ENCODE measurements around the gene PEPD. TPM values are rescaled to one million over a fixed set of nuclear protein-coding genes. Genes with fewer than 3 reads are reported as not detected.

Gene PEPD
- total RNA-seq, 2 donors from 2014 or later: 74.0 to 89.9 TPM

- WGBS: 92% methylated on average over 30 of the region's 30 CpGs
- DNase-seq (ENCODE audit: low spot score): no peak
- Histone ChIP-seq H3K4me3 (no peak overlapping the region), H3K36me3 (no peaks in the 10 kb centered on the region), H3K4me1 (replicated peaks) (no peaks in the 10 kb centered on the region), H3K9me3 (no peaks in the 10 kb centered on the region), H3K27me3 (replicated peaks; ENCODE audit: insufficient read depth) (no peaks in the 10 kb centered on the region), H3K27ac (no peak overlapping the region)
- intact Hi-C loops (cut with DNase I): loop anchor here (10.0 kb wide), 1 partner anchor 257 kb away; no protein-coding TSS in a partner anchor
- TF ChIP-seq CTCF (IDR thresholded peaks at IDR 0.05) (no peak), POLR2AphosphoS5 (IDR thresholded peaks at IDR 0.05) (no peak), POLR2A (IDR thresholded peaks at IDR 0.05) (no peak)
These were observed 119.7 kb downstream of the PEPD start for GRCh38 chr19:33401683-33402420.

GRCh38 chr19:33400856-33401682 lies 120.5 kb downstream of the PEPD start:
- H3K9me3 ChIP-seq: no peaks in the 10 kb centered on the region
- no peak overlapping the region for H3K4me3 ChIP-seq
- no peak overlapping the region for H3K27ac ChIP-seq
- intact Hi-C loops (cut with DNase I): loop anchor here (10.0 kb wide), 1 partner anchor 256 kb away; no protein-coding TSS in a partner anchor
- no peak for DNase-seq (ENCODE audit: low spot score)
- H3K4me1 ChIP-seq (replicated peaks): peaks cover 3% of the 10 kb centered on the region
- 94% methylated on average over 24 of the region's 24 CpGs for WGBS
- no peak for TF ChIP-seq POLR2A (IDR thresholded peaks at IDR 0.05)
- TF ChIP-seq CTCF (IDR thresholded peaks at IDR 0.05): no peak
- no peak for TF ChIP-seq POLR2AphosphoS5 (IDR thresholded peaks at IDR 0.05)
- H3K27me3 ChIP-seq (replicated peaks; ENCODE audit: insufficient read depth): no peaks in the 10 kb centered on the region
- no peaks in the 10 kb centered on the region for H3K36me3 ChIP-seq

- Histone ChIP-seq H3K27ac (no peak overlapping the region), H3K36me3 (no peaks in the 10 kb centered on the region), H3K4me1 (replicated peaks) (peaks cover 3% of the 10 kb centered on the region), H3K27me3 (replicated peaks; ENCODE audit: insufficient read depth) (no peaks in the 10 kb centered on the region), H3K9me3 (no peaks in the 10 kb centered on the region), H3K4me3 (no peak overlapping the region)
- WGBS: 93% methylated on average over 20 of the region's 22 CpGs
- intact Hi-C loops (cut with DNase I): loop anchor here (10.0 kb wide), 1 partner anchor 255 kb away; no protein-coding TSS in a partner anchor
- TF ChIP-seq CTCF (IDR thresholded peaks at IDR 0.05) (no peak), POLR2AphosphoS5 (IDR thresholded peaks at IDR 0.05) (no peak), POLR2A (IDR thresholded peaks at IDR 0.05) (no peak)
- DNase-seq (ENCODE audit: low spot score): no peak
These were observed 121.6 kb downstream of the PEPD start for GRCh38 chr19:33399745-33400681.

- Histone ChIP-seq H3K9me3 (no peaks in the 10 kb centered on the region), H3K27ac (no peak overlapping the region), H3K4me1 (replicated peaks) (peaks cover 3% of the 10 kb centered on the region), H3K27me3 (replicated peaks; ENCODE audit: insufficient read depth) (no peaks in the 10 kb centered on the region), H3K4me3 (no peak overlapping the region), H3K36me3 (no peaks in the 10 kb centered on the region)
- no peak for TF ChIP-seq POLR2AphosphoS5 (IDR thresholded peaks at IDR 0.05)
- no peak for TF ChIP-seq POLR2A (IDR thresholded peaks at IDR 0.05)
- TF ChIP-seq CTCF (IDR thresholded peaks at IDR 0.05): no peak
- 96% methylated on average over 28 of the region's 28 CpGs for WGBS
- no peak for DNase-seq (ENCODE audit: low spot score)
- intact Hi-C loops (cut with DNase I): no loop called here
These were observed 122.4 kb downstream of the PEPD start for GRCh38 chr19:33399081-33399744.
